Caco-2 (cell line): ENCODE data around the gene IL23A. TPM values are rescaled to one million over a fixed set of nuclear protein-coding genes. Genes with fewer than 3 reads are reported as not detected.

Source experiments
- BruUV-seq: library from RNA; stranded (reverse); fragments of 400-500 nt; replicated peaks from 2 replicates; lab custom pipeline; 2021; lab: Mats Ljungman, UMichigan
- CTCF ChIA-PET: fragments of 300-600 bp; sonication (Branson Sonifier 250); formaldehyde crosslinking; loops from one replicate; lab custom pipeline; 2022; ENCODE audit warnings: antibody characterized with exemption; lab: Charles Lee
- POLR2A ChIA-PET: fragments of 300-600 bp; sonication (Branson Sonifier 250); formaldehyde crosslinking; loops from one replicate; lab custom pipeline; 2022; ENCODE audit warnings: antibody characterized with exemption; lab: Charles Lee
- DNase-seq, 2 experiments: peaks; one replicate each; pipeline versions ENCODE4 v3.0.0 to v3.0.0-alpha.2; 2020 to 2022
- H3K27me3 ChIP-seq: replicated peaks from 2 replicates; pipeline ENCODE4 v1.6.0; 2011; ENCODE audit warnings: low read length; ENCODE audit not compliant: control insufficient read depth, insufficient read depth
- H3K36me3 ChIP-seq: 2 replicates; pipeline ENCODE4 v1.5.1; 2011; ENCODE audit warnings: low read length; ENCODE audit not compliant: control insufficient read depth, insufficient read depth
- H3K4me1 ChIP-seq: fragments of 250-450 bp; sonication (Bioruptor Pico); 2 replicates; pipeline ENCODE4 v1.5.1; 2020; ENCODE audit warnings: mild to moderate bottlenecking
- H3K4me3 ChIP-seq: 2 replicates; pipeline ENCODE4 v1.5.1; 2011; ENCODE audit warnings: low read depth, mild to moderate bottlenecking, control low read depth, low read length
- H3K9me3 ChIP-seq: fragments of 250-450 bp; sonication (Bioruptor Pico); 2 replicates; pipeline ENCODE4 v1.5.1; 2020; ENCODE audit warnings: mild to moderate bottlenecking, moderate library complexity
- H3K27ac Mint-ChIP-seq: one replicate; pipeline ENCODE4 v1.8.0; 2022; ENCODE audit warnings: mixed read lengths; ENCODE audit not compliant: unreplicated experiment
- H3K27me3 Mint-ChIP-seq: one replicate; pipeline ENCODE4 v1.8.0; 2022; ENCODE audit warnings: mixed read lengths; ENCODE audit not compliant: insufficient read depth, unreplicated experiment
- H3K36me3 Mint-ChIP-seq: one replicate; pipeline ENCODE4 v1.8.0; 2022; ENCODE audit warnings: mild to moderate bottlenecking, mixed read lengths; ENCODE audit not compliant: insufficient read depth, unreplicated experiment
- H3K4me1 Mint-ChIP-seq: one replicate; pipeline ENCODE4 v1.8.0; 2022; ENCODE audit warnings: low read depth, mixed read lengths; ENCODE audit not compliant: unreplicated experiment
- H3K4me3 Mint-ChIP-seq: one replicate; pipeline ENCODE4 v1.8.0; 2022; ENCODE audit warnings: mild to moderate bottlenecking, moderate library complexity, mixed read lengths; ENCODE audit not compliant: unreplicated experiment
- H3K9me3 Mint-ChIP-seq: one replicate; pipeline ENCODE4 v1.8.0; 2022; ENCODE audit warnings: mixed read lengths; ENCODE audit not compliant: unreplicated experiment
- CTCF ChIP-seq, 2 experiments: fragments of 200-600 bp in 1 of 2; IDR thresholded peaks; 1 replicate in 1 of 2; 2 replicates in 1 of 2; pipeline versions ENCODE4 v1.5.1 to v1.8.0; 2011 to 2022; ENCODE audit warnings: antibody characterized with exemption in 1 of 2, control low read depth in 1 of 2, inconsistent platforms in 1 of 2, low read depth in 1 of 2, low read length in 1 of 2, mild to moderate bottlenecking in 1 of 2, moderate library complexity in 1 of 2; ENCODE audit not compliant: insufficient read depth in 1 of 2, severe bottlenecking in 1 of 2, unreplicated experiment in 1 of 2
- intact Hi-C: fragments of 100-400 bp; cut with micrococcal nuclease; formaldehyde crosslinking; loops from one replicate; pipeline ENCODE4 v1.10.0; 2022; ENCODE audit not compliant: unreplicated experiment
- total RNA-seq: library from RNA; stranded (reverse); gene quantifications from 2 replicates; pipeline ENCODE4 v1.2.3, GENCODE V29; 2022

Gene IL23A
- total RNA-seq, 1 experiment from 2014 or later = 0.48 TPM

GRCh38 chr12:56324206-56324605, 14.5 kb upstream of the IL23A start:
- Mint-ChIP-seq H3K27me3 (no peaks in the 10 kb centered on the region), H3K36me3 (no peaks in the 10 kb centered on the region), H3K9me3 (no peaks in the 10 kb centered on the region), H3K4me1 (no peaks in the 10 kb centered on the region), H3K27ac (no peak overlapping the region), H3K4me3 (no peak overlapping the region)
- ChIA-PET POLR2A (interaction anchor here (0.5 kb wide), 1 partner anchor 12 kb away, joined by 11 read pairs; no protein-coding TSS in a partner anchor), CTCF (no interaction called here)
- no TSS peak for BruUV-seq
- no peaks in the 10 kb centered on the region for H3K9me3 ChIP-seq
- H3K36me3 ChIP-seq = no peaks in the 10 kb centered on the region
- no peaks in the 10 kb centered on the region for H3K27me3 ChIP-seq
- DNase-seq = no peak
- no peak overlapping the region for H3K4me3 ChIP-seq
- TF ChIP-seq CTCF (IDR thresholded peaks at IDR 0.05; ENCODE audit: insufficient read depth in 1 of 2, low read depth in 1 of 2, low read length in 1 of 2, severe bottlenecking in 1 of 2, unreplicated experiment in 1 of 2) = no peak
- intact Hi-C loops = no loop called here
- peaks cover 8% of the 10 kb centered on the region; the same call in 1 of the 2 replicates for H3K4me1 ChIP-seq

GRCh38 chr12:56326126-56326525, 12.6 kb upstream of the IL23A start:
- no peak for DNase-seq
- Histone ChIP-seq H3K4me1 (peaks cover 8% of the 10 kb centered on the region; the same call in 1 of the 2 replicates), H3K36me3 (no peaks in the 10 kb centered on the region), H3K4me3 (no peak overlapping the region), H3K9me3 (no peaks in the 10 kb centered on the region), H3K27me3 (no peaks in the 10 kb centered on the region)
- Mint-ChIP-seq H3K27ac (no peak overlapping the region), H3K9me3 (no peaks in the 10 kb centered on the region), H3K36me3 (no peaks in the 10 kb centered on the region), H3K4me1 (no peaks in the 10 kb centered on the region), H3K4me3 (no peak overlapping the region), H3K27me3 (no peaks in the 10 kb centered on the region)
- intact Hi-C loops = no loop called here
- ChIA-PET POLR2A (no interaction called here), CTCF (no interaction called here)
- TF ChIP-seq CTCF (IDR thresholded peaks at IDR 0.05; ENCODE audit: insufficient read depth in 1 of 2, low read depth in 1 of 2, low read length in 1 of 2, severe bottlenecking in 1 of 2, unreplicated experiment in 1 of 2) = no peak
- no TSS peak for BruUV-seq

GRCh38 chr12:56326533-56326932, 12.2 kb upstream of the IL23A start:
- H3K4me1 ChIP-seq = peaks cover 8% of the 10 kb centered on the region; the same call in 1 of the 2 replicates
- CTCF ChIA-PET = no interaction called here
- POLR2A ChIA-PET = no interaction called here
- no peak for TF ChIP-seq CTCF (IDR thresholded peaks at IDR 0.05; ENCODE audit: insufficient read depth in 1 of 2, low read depth in 1 of 2, low read length in 1 of 2, severe bottlenecking in 1 of 2, unreplicated experiment in 1 of 2)
- H3K27me3 ChIP-seq = no peaks in the 10 kb centered on the region
- no peak for DNase-seq
- H3K36me3 ChIP-seq = no peaks in the 10 kb centered on the region
- no peak overlapping the region for H3K4me3 ChIP-seq
- BruUV-seq = no TSS peak
- intact Hi-C loops = no loop called here
- no peaks in the 10 kb centered on the region for H3K36me3 Mint-ChIP-seq
- H3K9me3 Mint-ChIP-seq = no peaks in the 10 kb centered on the region
- no peaks in the 10 kb centered on the region for H3K27me3 Mint-ChIP-seq
- H3K27ac Mint-ChIP-seq = no peak overlapping the region
- no peak overlapping the region for H3K4me3 Mint-ChIP-seq
- no peaks in the 10 kb centered on the region for H3K4me1 Mint-ChIP-seq
- no peaks in the 10 kb centered on the region for H3K9me3 ChIP-seq
